Neuronal stem cell (in vitro differentiated cells): ENCODE data around the gene IL1F10.

Experiments used
- DNase-seq: peaks from one replicate; pipeline ENCODE4 v3.0.0-alpha.2; 2013; ENCODE audit warnings: low spot score
- H2AFZ ChIP-seq: one replicate; pipeline ENCODE4 v1.6.1; 2013; ENCODE audit warnings: mild to moderate bottlenecking, low read length, inconsistent platforms
- H2AK5ac ChIP-seq: 2 replicates; pipeline ENCODE4 v1.6.1; 2013; ENCODE audit warnings: low read depth, mild to moderate bottlenecking, inconsistent platforms, low read length, moderate library complexity, mixed read lengths
- H2BK120ac ChIP-seq: 2 replicates; pipeline ENCODE4 v1.6.1; 2013; ENCODE audit warnings: low read depth, mild to moderate bottlenecking, inconsistent platforms, low read length, moderate library complexity, mixed read lengths
- H2BK12ac ChIP-seq: one replicate; pipeline ENCODE4 v1.6.1; 2013; ENCODE audit warnings: low read length, inconsistent platforms
- H2BK15ac ChIP-seq: 2 replicates; pipeline ENCODE4 v1.6.1; 2013; ENCODE audit warnings: mild to moderate bottlenecking, low read length, inconsistent platforms, mixed read lengths
- H2BK5ac ChIP-seq: one replicate; pipeline ENCODE4 v1.6.1; 2013; ENCODE audit warnings: inconsistent platforms, mild to moderate bottlenecking, low read length, moderate library complexity
- H3K14ac ChIP-seq: one replicate; pipeline ENCODE4 v1.6.1; 2013; ENCODE audit warnings: low read length, inconsistent platforms
- H3K18ac ChIP-seq: 2 replicates; pipeline ENCODE4 v1.6.1; 2013; ENCODE audit warnings: low read length, inconsistent platforms
- H3K23ac ChIP-seq: 2 replicates; pipeline ENCODE4 v1.6.1; 2013; ENCODE audit warnings: low read depth, mild to moderate bottlenecking, mixed read lengths, low read length, inconsistent platforms; ENCODE audit not compliant: poor library complexity
- H3K27ac ChIP-seq: replicated peaks from 3 replicates; pipeline ENCODE4 v1.5.1; 2013; ENCODE audit warnings: low read length, inconsistent platforms
- H3K27me3 ChIP-seq, 3 experiments: 2 replicates each; pipeline ENCODE4 v1.6.1; 2013; ENCODE audit warnings: low read length in 3 of 3, mild to moderate bottlenecking in 2 of 3, inconsistent platforms in 1 of 3, low read depth in 1 of 3, mixed read lengths in 1 of 3, moderate library complexity in 1 of 3; ENCODE audit not compliant: control insufficient read depth in 3 of 3, insufficient read depth in 3 of 3
- H3K36me3 ChIP-seq, 2 donors: replicated peaks in 1 of 2; 2 replicates each; pipeline ENCODE4 v1.6.1; 2013; ENCODE audit warnings: low read length in 2 of 2; ENCODE audit not compliant: control insufficient read depth in 2 of 2, insufficient read depth in 2 of 2
- H3K4ac ChIP-seq: 2 replicates; pipeline ENCODE4 v1.6.1; 2013; ENCODE audit warnings: inconsistent platforms, mild to moderate bottlenecking, low read length, moderate library complexity
- H3K4me1 ChIP-seq, 2 donors: 1 replicate in 1 of 2; 2 replicates in 1 of 2; pipeline ENCODE4 v1.6.1; 2013; ENCODE audit warnings: low read length in 2 of 2, low read depth in 1 of 2; ENCODE audit not compliant: control insufficient read depth in 2 of 2, insufficient read depth in 1 of 2
- H3K4me2 ChIP-seq: one replicate; pipeline ENCODE4 v1.6.1; 2013; ENCODE audit warnings: mild to moderate bottlenecking, low read length, inconsistent platforms; ENCODE audit not compliant: insufficient read depth, poor library complexity, severe bottlenecking
- H3K4me3 ChIP-seq, 2 donors: 2 replicates each; pipeline ENCODE4 v1.5.1; 2013; ENCODE audit warnings: low read length in 2 of 2, mild to moderate bottlenecking in 2 of 2, inconsistent platforms in 1 of 2, moderate library complexity in 1 of 2
- H3K79me1 ChIP-seq: one replicate; pipeline ENCODE4 v1.6.1; 2013; ENCODE audit warnings: low read depth, mild to moderate bottlenecking, inconsistent platforms, low read length, moderate library complexity
- H3K9ac ChIP-seq: one replicate; pipeline ENCODE4 v1.6.1; 2013; ENCODE audit warnings: mild to moderate bottlenecking, low read depth, low read length, inconsistent platforms; ENCODE audit not compliant: poor library complexity
- H3K9me3 ChIP-seq, 2 donors: replicated peaks in 1 of 2; 2 replicates each; pipeline versions ENCODE3 to v1.6.1; 2013; ENCODE audit warnings: low read length in 2 of 2, mild to moderate bottlenecking in 2 of 2, inconsistent platforms in 1 of 2, low read depth in 1 of 2, mixed read lengths in 1 of 2, moderate library complexity in 1 of 2; ENCODE audit not compliant: control insufficient read depth in 2 of 2, insufficient read depth in 1 of 2
- H4K8ac ChIP-seq: one replicate; pipeline ENCODE4 v1.6.1; 2013; ENCODE audit warnings: low read depth, mild to moderate bottlenecking, inconsistent platforms, low read length, moderate library complexity
- H4K91ac ChIP-seq: one replicate; pipeline ENCODE4 v1.6.1; 2013; ENCODE audit warnings: low read length, low read depth, mild to moderate bottlenecking, inconsistent platforms; ENCODE audit not compliant: poor library complexity
- WGBS, 2 donors: extraction: QIAGEN DNeasy Blood & Tissue Kit; methylation state at CpG; one replicate each; pipeline ENCODE4 v1.1.7; 2013; ENCODE audit warnings: missing lambda C conversion rate in 2 of 2, mixed read lengths in 1 of 2; ENCODE audit not compliant: insufficient read length in 2 of 2, insufficient replicate concordance in 1 of 2; ENCODE audit errors: extremely low coverage in 2 of 2; 5-methylcytosine and 5-hydroxymethylcytosine counted together

The IL1F10 gene

GRCh38 chr2:113060796-113061195 lies 7.0 kb upstream of the IL1F10 start:
- Histone ChIP-seq H2BK5ac (no peak overlapping the region), H3K9me3 (peaks cover 0 to 2% of the 10 kb centered on the region in 2 donors), H4K91ac (no peak overlapping the region), H3K79me1 (no peaks in the 10 kb centered on the region), H3K23ac (no peak overlapping the region), H3K14ac (no peak overlapping the region), H3K4ac (no peak overlapping the region), H4K8ac (no peak overlapping the region), H2AFZ (no peak overlapping the region), H3K4me3 (no peak overlapping the region), H3K4me2 (no peak overlapping the region), H2BK120ac (no peak overlapping the region), H3K36me3 (no peaks in the 10 kb centered on the region), H3K4me1 (peaks cover 0 to 1% of the 10 kb centered on the region in 2 donors), H2BK12ac (no peak overlapping the region), H2BK15ac (no peak overlapping the region), H3K9ac (no peak overlapping the region), H3K27me3 (peaks cover 0 to 3% (median 0%) of the 10 kb centered on the region in 3 experiments), H3K18ac (no peak overlapping the region), H2AK5ac (no peak overlapping the region), H3K27ac (no peak overlapping the region)
- DNase-seq, result no peak
- no CpG with 5 or more reads among the region's 1 CpG for WGBS, 2 donors

GRCh38 chr2:113061241-113061640 lies 6.5 kb upstream of the IL1F10 start:
- Histone ChIP-seq H4K8ac (no peak overlapping the region), H3K4me3 (no peak overlapping the region), H3K14ac (no peak overlapping the region)

DNA sequence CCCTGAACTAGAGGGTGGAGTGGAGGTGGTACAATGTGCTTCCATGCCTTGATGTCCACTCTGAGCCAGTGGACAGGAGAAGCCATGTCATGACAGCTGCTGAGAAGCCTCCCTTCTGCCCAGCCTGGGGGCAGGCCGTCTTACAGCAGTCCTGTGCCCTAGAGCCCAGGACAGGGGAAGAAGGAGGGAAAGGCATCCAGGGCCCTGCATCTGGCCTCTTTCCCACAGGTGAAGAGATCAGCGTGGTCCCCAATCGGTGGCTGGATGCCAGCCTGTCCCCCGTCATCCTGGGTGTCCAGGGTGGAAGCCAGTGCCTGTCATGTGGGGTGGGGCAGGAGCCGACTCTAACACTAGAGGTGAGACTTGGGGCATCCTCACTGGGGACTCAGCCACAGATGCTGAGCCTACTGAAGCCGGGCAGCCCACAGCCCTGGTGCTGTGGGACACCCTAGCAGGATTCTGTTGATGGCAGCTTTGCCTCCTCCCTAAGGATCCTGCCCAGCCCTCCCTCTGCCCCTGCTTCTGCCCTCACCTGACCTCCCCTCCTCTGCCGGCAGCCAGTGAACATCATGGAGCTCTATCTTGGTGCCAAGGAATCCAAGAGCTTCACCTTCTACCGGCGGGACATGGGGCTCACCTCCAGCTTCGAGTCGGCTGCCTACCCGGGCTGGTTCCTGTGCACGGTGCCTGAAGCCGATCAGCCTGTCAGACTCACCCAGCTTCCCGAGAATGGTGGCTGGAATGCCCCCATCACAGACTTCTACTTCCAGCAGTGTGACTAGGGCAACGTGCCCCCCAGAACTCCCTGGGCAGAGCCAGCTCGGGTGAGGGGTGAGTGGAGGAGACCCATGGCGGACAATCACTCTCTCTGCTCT lies 5.6 kb upstream of the IL1F10 start:
- H3K79me1 ChIP-seq, result no peaks in the 10 kb centered on the region
- H2BK120ac ChIP-seq, result no peak overlapping the region
- no peak overlapping the region for H3K4ac ChIP-seq
- H4K8ac ChIP-seq, result no peak overlapping the region
- no CpG with 5 or more reads among the region's 18 CpGs for WGBS, 2 donors
- H3K27ac ChIP-seq, result no peak overlapping the region
- no peak overlapping the region for H4K91ac ChIP-seq
- peaks cover 0 to 3% (median 0%) of the 10 kb centered on the region in 3 experiments for H3K27me3 ChIP-seq
- H2BK15ac ChIP-seq, result peak overlapping the region; percentile 86
- no peak overlapping the region for H3K23ac ChIP-seq
- peak overlapping the region; percentile 31 for H2AK5ac ChIP-seq
- no peak for DNase-seq
- H3K18ac ChIP-seq, result peak overlapping the region; percentile 30
- H2AFZ ChIP-seq, result no peak overlapping the region
- H2BK5ac ChIP-seq, result peak overlapping the region; percentile 59
- H3K9me3 ChIP-seq, result peaks cover 0 to 2% of the 10 kb centered on the region in 2 donors
- H3K14ac ChIP-seq, result peak overlapping the region; percentile 84
- H2BK12ac ChIP-seq, result no peak overlapping the region
- no peak overlapping the region for H3K4me3 ChIP-seq
- H3K36me3 ChIP-seq, result no peaks in the 10 kb centered on the region
- peak overlapping the region; percentile 14 for H3K9ac ChIP-seq
- peaks cover 0 to 1% of the 10 kb centered on the region in 2 donors for H3K4me1 ChIP-seq
- H3K4me2 ChIP-seq, result no peak overlapping the region

More at GRCh38 chr2:113061241-113061640, 6.5 kb upstream of the IL1F10 start:
- Histone ChIP-seq H2BK15ac (no peak overlapping the region), H2BK12ac (no peak overlapping the region), H2BK5ac (no peak overlapping the region), H3K4me2 (no peak overlapping the region), H3K27me3 (peaks cover 0 to 3% (median 0%) of the 10 kb centered on the region in 3 experiments), H4K91ac (no peak overlapping the region), H2AFZ (no peak overlapping the region), H3K79me1 (no peaks in the 10 kb centered on the region), H2AK5ac (no peak overlapping the region), H3K9me3 (peaks cover 0 to 2% of the 10 kb centered on the region in 2 donors), H3K36me3 (no peaks in the 10 kb centered on the region), H3K9ac (no peak overlapping the region), H3K18ac (no peak overlapping the region), H3K4me1 (peaks cover 0 to 1% of the 10 kb centered on the region in 2 donors), H3K23ac (no peak overlapping the region), H2BK120ac (no peak overlapping the region), H3K27ac (no peak overlapping the region), H3K4ac (no peak overlapping the region)
- DNase-seq, result no peak
- WGBS, 2 donors, result no CpG with 5 or more reads among the region's 2 CpGs

GRCh38 chr2:113064281-113064680 lies 3.5 kb upstream of the IL1F10 start:
- Histone ChIP-seq H3K23ac (no peak overlapping the region), H3K79me1 (no peaks in the 10 kb centered on the region), H4K91ac (no peak overlapping the region), H2BK5ac (no peak overlapping the region), H3K27me3 (peaks cover 0 to 3% (median 0%) of the 10 kb centered on the region in 3 experiments), H4K8ac (no peak overlapping the region), H3K4ac (no peak overlapping the region), H3K18ac (no peak overlapping the region), H3K36me3 (no peaks in the 10 kb centered on the region), H3K14ac (no peak overlapping the region), H3K4me1 (peaks cover 0 to 1% of the 10 kb centered on the region in 2 donors), H2BK120ac (no peak overlapping the region), H3K9me3 (peaks cover 0 to 2% of the 10 kb centered on the region in 2 donors), H3K9ac (no peak overlapping the region), H3K27ac (no peak overlapping the region), H2AFZ (no peak overlapping the region), H3K4me3 (no peak overlapping the region), H2AK5ac (no peak overlapping the region), H2BK12ac (no peak overlapping the region), H2BK15ac (no peak overlapping the region), H3K4me2 (no peak overlapping the region)
- WGBS, 2 donors, result no CpG with 5 or more reads among the region's 5 CpGs
- no peak for DNase-seq
